Right lobe of liver (tissue), 4 donors: Measurements from ENCODE around the gene TRIAP1.

Experiments used
- CTCF ChIP-seq, 4 donors: fragments of 200-600 bp in 3 of 4; fragments of 450-650 bp in 1 of 4; IDR thresholded peaks; one replicate each; pipeline versions ENCODE4 v1.5.1 to v1.8.0; 2016 to 2022; ENCODE audit warnings: antibody characterized with exemption in 4 of 4, mild to moderate bottlenecking in 2 of 4
- POLR2A ChIP-seq: fragments of 450-650 bp; IDR thresholded peaks from one replicate; pipeline ENCODE4 v1.6.1; 2017; ENCODE audit warnings: antibody characterized with exemption, mild to moderate bottlenecking
- donor health status: DM: no; HTN: no; CAD: no.
- donor health status: DM: no; HTN: no; CAD: no.
- donor health status: DM: no; HTN: yes; CAD: no.

- TF ChIP-seq CTCF (IDR thresholded peaks at IDR 0.05) (no peak), POLR2A (no peak)
Observed at GRCh38 chr12:120472521-120472920, 26.3 kb upstream of the TRIAP1 start.
